Nephron (organoid): ENCODE data around the gene CROCC2.

Experiments used
- H3K27ac Mint-ChIP-seq, 3 experiments: 2 replicates each; pipeline ENCODE4 v1.8.0; 2020; ENCODE audit warnings: mixed read lengths in 3 of 3, mild to moderate bottlenecking in 2 of 3, moderate library complexity in 1 of 3
- H3K27me3 Mint-ChIP-seq: 2 replicates; pipeline ENCODE4 v1.8.0; 2021; ENCODE audit warnings: low read depth, mild to moderate bottlenecking, moderate library complexity, mixed read lengths
- H3K36me3 Mint-ChIP-seq: 2 replicates; pipeline ENCODE4 v1.8.0; 2020; ENCODE audit warnings: low read depth, mixed read lengths
- H3K4me1 Mint-ChIP-seq: 2 replicates; pipeline ENCODE4 v1.8.0; 2020; ENCODE audit warnings: mixed read lengths
- H3K4me3 Mint-ChIP-seq, 3 experiments: 2 replicates each; pipeline ENCODE4 v1.8.0; 2020; ENCODE audit warnings: mild to moderate bottlenecking in 3 of 3, mixed read lengths in 3 of 3, moderate library complexity in 2 of 3
- H3K9me3 Mint-ChIP-seq: 2 replicates; pipeline ENCODE4 v1.8.0; 2020; ENCODE audit warnings: mixed read lengths
- CTCF ChIP-seq, 3 experiments: fragments of 200-600 bp; sonication (generic); IDR thresholded peaks; one replicate each; pipeline ENCODE4 v1.5.0; 2021; ENCODE audit warnings: antibody characterized with exemption in 3 of 3; ENCODE audit not compliant: unreplicated experiment in 3 of 3

Gene CROCC2

GRCh38 chr2:240919161-240919781 is 13.1 kb downstream of the CROCC2 start:
- Mint-ChIP-seq H3K27me3 (peaks cover 15% of the 10 kb centered on the region), H3K4me1 (no peaks in the 10 kb centered on the region), H3K4me3 (no peak overlapping the region)

GRCh38 chr2:240919786-240920782 is 13.9 kb downstream of the CROCC2 start:
- H3K27ac Mint-ChIP-seq: peak overlapping the region in 2 of 3 experiments; percentile 38 to 55
- H3K9me3 Mint-ChIP-seq: no peaks in the 10 kb centered on the region
- no peak for TF ChIP-seq CTCF (IDR thresholded peaks at IDR 0.05; ENCODE audit: unreplicated experiment in 3 of 3)

More at GRCh38 chr2:240919161-240919781, 13.1 kb downstream of the CROCC2 start:
- H3K36me3 Mint-ChIP-seq: no peaks in the 10 kb centered on the region
- peak overlapping the region in 2 of 3 experiments; percentile 38 to 55 for H3K27ac Mint-ChIP-seq
- TF ChIP-seq CTCF (IDR thresholded peaks at IDR 0.05; ENCODE audit: unreplicated experiment in 3 of 3): no peak
- no peaks in the 10 kb centered on the region for H3K9me3 Mint-ChIP-seq

GRCh38 chr2:240920783-240921231 is 14.7 kb downstream of the CROCC2 start:
- Mint-ChIP-seq H3K4me1 (no peaks in the 10 kb centered on the region), H3K4me3 (no peak overlapping the region), H3K27me3 (peaks cover 15% of the 10 kb centered on the region), H3K36me3 (no peaks in the 10 kb centered on the region), H3K27ac (no peak overlapping the region), H3K9me3 (no peaks in the 10 kb centered on the region)
- TF ChIP-seq CTCF (IDR thresholded peaks at IDR 0.05; ENCODE audit: unreplicated experiment in 3 of 3): no peak

More at GRCh38 chr2:240919786-240920782, 13.9 kb downstream of the CROCC2 start:
- H3K4me3 Mint-ChIP-seq: no peak overlapping the region
- no peaks in the 10 kb centered on the region for H3K4me1 Mint-ChIP-seq
- H3K27me3 Mint-ChIP-seq: peaks cover 15% of the 10 kb centered on the region
- no peaks in the 10 kb centered on the region for H3K36me3 Mint-ChIP-seq

- peaks cover 15% of the 10 kb centered on the region for H3K27me3 Mint-ChIP-seq
- H3K36me3 Mint-ChIP-seq: no peaks in the 10 kb centered on the region
- no peaks in the 10 kb centered on the region for H3K4me1 Mint-ChIP-seq
- H3K9me3 Mint-ChIP-seq: no peaks in the 10 kb centered on the region
- H3K27ac Mint-ChIP-seq: no peak overlapping the region
- H3K4me3 Mint-ChIP-seq: no peak overlapping the region
- no peak for TF ChIP-seq CTCF (IDR thresholded peaks at IDR 0.05; ENCODE audit: unreplicated experiment in 3 of 3)
Measured at GRCh38 chr2:240921311-240921994, 15.3 kb downstream of the CROCC2 start.

GRCh38 chr2:240921995-240922244 is 15.8 kb downstream of the CROCC2 start:
- Mint-ChIP-seq H3K4me3 (no peak overlapping the region), H3K9me3 (no peaks in the 10 kb centered on the region), H3K4me1 (peaks cover 2% of the 10 kb centered on the region), H3K27me3 (peaks cover 10% of the 10 kb centered on the region), H3K27ac (no peak overlapping the region), H3K36me3 (no peaks in the 10 kb centered on the region)
- TF ChIP-seq CTCF (IDR thresholded peaks at IDR 0.05; ENCODE audit: unreplicated experiment in 3 of 3): no peak
